ENCODE results near the gene FUT9. TPM values are rescaled to one million over a fixed set of nuclear protein-coding genes. Genes with fewer than 3 reads are reported as not detected.

FUT9 gene
- total RNA-seq, 8 experiments from 2014 or later: 0.03 to 14.1 (median 9.5) TPM

GRCh38 chr6:96156425-96156824 lies 140.7 kb downstream of the FUT9 start:
- Histone ChIP-seq H3K27ac (no peak overlapping the region), H3K4me3 (no peak overlapping the region), H3K4me1 (replicated peaks in 1 of 2) (peaks cover 0 to 9% of the 10 kb centered on the region in 2 donors)
- WGBS, 10 experiments: 0 to 100% (median 88%) methylated on average over 1 to 4 of the region's 4 CpGs; no CpG with 5 or more reads in 1 of the 10 experiments
- ATAC-seq (replicated peaks in 6 of 8): no peak
- in situ Hi-C loops (cut with MboI; ENCODE audit: low pct_unique_long_range_greater_than_20kb in 2 of 9, low sequenced_read_pairs in 9 of 9, unreplicated experiment in 9 of 9): no loop called here

GRCh38 chr6:96157018-96157565 lies 141.3 kb downstream of the FUT9 start:
- WGBS, 10 experiments: 0 to 100% (median 76%) methylated on average over 1 to 3 of the region's 3 CpGs; no CpG with 5 or more reads in 1 of the 10 experiments
- peak in 2 of 8 experiments; percentile 48 to 71 for ATAC-seq (replicated peaks in 6 of 8)
- Histone ChIP-seq H3K4me1 (replicated peaks in 1 of 2) (peaks cover 0 to 9% of the 10 kb centered on the region in 2 donors), H3K27ac (no peak overlapping the region), H3K4me3 (no peak overlapping the region)
- in situ Hi-C loops (cut with MboI; ENCODE audit: low pct_unique_long_range_greater_than_20kb in 2 of 9, low sequenced_read_pairs in 9 of 9, unreplicated experiment in 9 of 9): no loop called here

DNA sequence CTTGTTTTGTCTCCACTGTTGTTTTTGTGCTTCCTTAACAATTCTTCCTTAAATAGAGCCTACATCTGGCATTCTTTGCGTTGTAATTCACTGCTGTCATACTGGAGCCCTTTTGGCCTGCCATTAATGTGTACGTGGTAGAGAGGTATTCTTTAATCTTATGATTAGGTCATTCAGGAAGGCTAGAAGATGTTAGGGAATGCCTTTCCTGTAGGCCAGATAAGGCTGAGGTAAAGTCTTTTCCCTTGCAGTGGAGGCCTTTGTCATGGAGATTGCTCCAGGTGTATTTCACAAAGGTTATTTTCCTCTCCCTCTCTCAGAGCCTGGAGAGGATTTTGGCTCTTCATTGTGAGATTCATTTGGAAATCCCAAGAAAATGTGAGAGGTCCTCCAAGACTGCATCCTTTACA lies 146.9 kb downstream of the FUT9 start:
- no peak overlapping the region for H3K27ac ChIP-seq
- WGBS, 10 experiments: 0 to 52% (median 21%) methylated on average over 1 to 2 of the region's 2 CpGs

DNA sequence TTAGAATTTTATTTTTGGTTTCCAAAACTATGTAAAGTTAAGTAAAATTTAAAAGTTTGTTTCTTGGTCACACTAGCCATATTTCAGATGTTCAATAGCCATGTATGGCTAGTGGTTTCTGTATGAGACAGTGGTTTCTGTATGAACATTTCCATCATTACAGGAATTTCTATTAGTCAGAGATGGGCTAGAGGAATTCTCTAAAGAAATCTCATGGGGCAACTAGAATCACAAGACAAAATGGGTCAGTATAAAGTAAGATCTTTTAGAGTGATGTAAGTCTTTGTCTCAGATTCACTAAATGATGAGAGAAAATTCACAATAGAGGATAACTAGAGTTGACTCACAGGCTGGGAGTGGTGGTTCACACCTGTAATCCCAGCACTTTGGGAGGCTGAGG lies 149.0 kb downstream of the FUT9 start:
- in situ Hi-C loops (cut with MboI; ENCODE audit: low pct_unique_long_range_greater_than_20kb in 2 of 9, low sequenced_read_pairs in 9 of 9, unreplicated experiment in 9 of 9): no loop called here
- Histone ChIP-seq H3K4me1 (replicated peaks in 1 of 2) (no peaks in the 10 kb centered on the region), H3K27ac (no peak overlapping the region), H3K4me3 (no peak overlapping the region)
- ATAC-seq (replicated peaks in 6 of 8): no peak

More for the DNA sequence above, 146.9 kb downstream of the FUT9 start:
- H3K4me3 ChIP-seq: no peak overlapping the region
- in situ Hi-C loops (cut with MboI; ENCODE audit: low pct_unique_long_range_greater_than_20kb in 2 of 9, low sequenced_read_pairs in 9 of 9, unreplicated experiment in 9 of 9): no loop called here
- ATAC-seq (replicated peaks in 6 of 8): no peak
- H3K4me1 ChIP-seq (replicated peaks in 1 of 2): no peaks in the 10 kb centered on the region

- in situ Hi-C loops (cut with MboI; ENCODE audit: low pct_unique_long_range_greater_than_20kb in 2 of 9, low sequenced_read_pairs in 9 of 9, unreplicated experiment in 9 of 9): no loop called here
Observed at GRCh38 chr6:96171112-96171511, 155.3 kb downstream of the FUT9 start.

GRCh38 chr6:96184798-96185197 lies 169.0 kb downstream of the FUT9 start:
- H3K4me3 ChIP-seq: no peak overlapping the region
- no peak overlapping the region for H3K27ac ChIP-seq
- no peak for ATAC-seq (replicated peaks in 6 of 8)
- WGBS, 10 experiments: 0 to 20% (median 0%) methylated on average over 1 to 2 of the region's 2 CpGs
- no peaks in the 10 kb centered on the region for H3K4me1 ChIP-seq (replicated peaks in 1 of 2)
- in situ Hi-C loops (cut with MboI; ENCODE audit: low pct_unique_long_range_greater_than_20kb in 2 of 9, low sequenced_read_pairs in 9 of 9, unreplicated experiment in 9 of 9): no loop called here

More at GRCh38 chr6:96171112-96171511, 155.3 kb downstream of the FUT9 start:
- H3K4me1 ChIP-seq (replicated peaks in 1 of 2): no peaks in the 10 kb centered on the region
- no peak overlapping the region for H3K27ac ChIP-seq
- WGBS, 10 experiments: 0 to 100% (median 60%) methylated on average over 1 to 2 of the region's 2 CpGs; no CpG with 5 or more reads in 3 of the 10 experiments
- no peak for ATAC-seq (replicated peaks in 6 of 8)
- H3K4me3 ChIP-seq: no peak overlapping the region

- in situ Hi-C loops (cut with MboI; ENCODE audit: low pct_unique_long_range_greater_than_20kb in 2 of 9, low sequenced_read_pairs in 9 of 9, unreplicated experiment in 9 of 9): no loop called here
- WGBS, 10 experiments: 0 to 85% (median 57%) methylated on average over 2 of the region's 2 CpGs; no CpG with 5 or more reads in 3 of the 10 experiments
- no peak overlapping the region for H3K27ac ChIP-seq
- H3K4me1 ChIP-seq (replicated peaks in 1 of 2): no peaks in the 10 kb centered on the region
- ATAC-seq (replicated peaks in 6 of 8): no peak
- H3K4me3 ChIP-seq: no peak overlapping the region
Observed at GRCh38 chr6:96186094-96186493, 170.3 kb downstream of the FUT9 start.

GRCh38 chr6:96186516-96187195 lies 170.9 kb downstream of the FUT9 start:
- Histone ChIP-seq H3K27ac (no peak overlapping the region), H3K4me3 (no peak overlapping the region), H3K4me1 (replicated peaks in 1 of 2) (no peaks in the 10 kb centered on the region)
- in situ Hi-C loops (cut with MboI; ENCODE audit: low pct_unique_long_range_greater_than_20kb in 2 of 9, low sequenced_read_pairs in 9 of 9, unreplicated experiment in 9 of 9): no loop called here
- ATAC-seq (replicated peaks in 6 of 8): no peak
- WGBS, 10 experiments: 0 to 100% (median 39%) methylated on average over 1 to 2 of the region's 2 CpGs; no CpG with 5 or more reads in 1 of the 10 experiments

GRCh38 chr6:96194675-96195074 lies 178.9 kb downstream of the FUT9 start:
- Histone ChIP-seq H3K4me3 (no peak overlapping the region), H3K4me1 (replicated peaks in 1 of 2) (no peaks in the 10 kb centered on the region), H3K27ac (no peak overlapping the region)
- no peak for ATAC-seq (replicated peaks in 6 of 8)
- 0 to 75% (median 30%) methylated on average over 1 of the region's 1 CpG; no CpG with 5 or more reads in 3 of the 10 experiments for WGBS, 10 experiments
- in situ Hi-C loops (cut with MboI; ENCODE audit: low pct_unique_long_range_greater_than_20kb in 2 of 9, low sequenced_read_pairs in 9 of 9, unreplicated experiment in 9 of 9): no loop called here

DNA sequence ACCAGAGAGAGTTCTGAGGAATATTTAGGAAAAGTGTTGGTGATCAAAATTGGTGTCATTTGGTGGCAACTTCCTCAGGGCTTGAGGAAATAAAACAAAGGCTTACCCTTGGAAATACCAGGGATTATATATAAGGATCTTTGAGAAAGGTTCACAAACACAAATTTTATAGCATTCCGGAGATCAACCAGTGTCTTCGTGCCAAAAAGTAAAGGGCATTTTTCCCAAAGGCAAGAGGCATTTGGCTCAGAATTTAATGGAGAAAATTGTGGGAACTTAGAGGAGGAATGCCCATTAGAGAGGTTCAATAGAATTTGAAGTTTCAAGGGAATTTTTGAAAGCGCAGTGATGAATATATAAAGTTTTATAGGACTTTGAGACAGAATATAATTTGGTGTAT lies 179.5 kb downstream of the FUT9 start:
- H3K4me3 ChIP-seq: no peak overlapping the region
- ATAC-seq (replicated peaks in 6 of 8): no peak
- H3K27ac ChIP-seq: no peak overlapping the region
- H3K4me1 ChIP-seq (replicated peaks in 1 of 2): no peaks in the 10 kb centered on the region
- in situ Hi-C loops (cut with MboI; ENCODE audit: low pct_unique_long_range_greater_than_20kb in 2 of 9, low sequenced_read_pairs in 9 of 9, unreplicated experiment in 9 of 9): no loop called here
- WGBS, 10 experiments: 13 to 100% (median 78%) methylated on average over 1 to 3 of the region's 3 CpGs; no CpG with 5 or more reads in 1 of the 10 experiments

GRCh38 chr6:96196633-96197032 lies 180.9 kb downstream of the FUT9 start:
- ATAC-seq (replicated peaks in 6 of 8): no peak
- in situ Hi-C loops (cut with MboI; ENCODE audit: low pct_unique_long_range_greater_than_20kb in 2 of 9, low sequenced_read_pairs in 9 of 9, unreplicated experiment in 9 of 9): no loop called here
- H3K27ac ChIP-seq: no peak overlapping the region
- H3K4me1 ChIP-seq (replicated peaks in 1 of 2): no peaks in the 10 kb centered on the region
- WGBS, 10 experiments: 0 to 100% (median 62%) methylated on average over 1 to 3 of the region's 3 CpGs
- H3K4me3 ChIP-seq: no peak overlapping the region

DNA sequence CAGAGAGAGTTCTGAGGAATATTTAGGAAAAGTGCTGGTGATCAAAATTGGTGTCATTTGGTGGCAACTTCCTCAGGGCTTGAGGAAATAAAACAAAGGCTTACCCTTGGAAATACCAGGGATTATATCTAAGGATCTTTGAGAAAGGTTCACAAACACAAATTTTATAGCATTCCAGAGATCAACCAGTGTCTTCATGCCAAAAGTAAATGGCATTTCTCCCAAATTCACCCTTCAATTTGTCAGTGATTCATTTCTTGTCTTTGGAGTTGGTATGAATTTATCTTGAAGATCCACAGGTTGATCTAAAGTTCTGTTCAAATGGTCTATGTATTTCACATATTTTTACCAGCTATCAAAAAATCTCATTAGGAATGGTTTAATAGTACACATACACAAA lies 181.5 kb downstream of the FUT9 start:
- H3K4me1 ChIP-seq (replicated peaks in 1 of 2): no peaks in the 10 kb centered on the region
- no peak overlapping the region for H3K27ac ChIP-seq
- no peak for ATAC-seq (replicated peaks in 6 of 8)
- in situ Hi-C loops (cut with MboI; ENCODE audit: low pct_unique_long_range_greater_than_20kb in 2 of 9, low sequenced_read_pairs in 9 of 9, unreplicated experiment in 9 of 9): no loop called here
- no peak overlapping the region for H3K4me3 ChIP-seq

GRCh38 chr6:96202571-96202970 lies 186.8 kb downstream of the FUT9 start:
- ATAC-seq (replicated peaks in 6 of 8): no peak
- in situ Hi-C loops (cut with MboI; ENCODE audit: low pct_unique_long_range_greater_than_20kb in 2 of 9, low sequenced_read_pairs in 9 of 9, unreplicated experiment in 9 of 9): no loop called here
- Histone ChIP-seq H3K4me1 (replicated peaks in 1 of 2) (no peaks in the 10 kb centered on the region), H3K27ac (no peak overlapping the region), H3K4me3 (no peak overlapping the region)
- WGBS, 10 experiments: 8 to 100% (median 87%) methylated on average over 2 to 6 of the region's 6 CpGs

DNA sequence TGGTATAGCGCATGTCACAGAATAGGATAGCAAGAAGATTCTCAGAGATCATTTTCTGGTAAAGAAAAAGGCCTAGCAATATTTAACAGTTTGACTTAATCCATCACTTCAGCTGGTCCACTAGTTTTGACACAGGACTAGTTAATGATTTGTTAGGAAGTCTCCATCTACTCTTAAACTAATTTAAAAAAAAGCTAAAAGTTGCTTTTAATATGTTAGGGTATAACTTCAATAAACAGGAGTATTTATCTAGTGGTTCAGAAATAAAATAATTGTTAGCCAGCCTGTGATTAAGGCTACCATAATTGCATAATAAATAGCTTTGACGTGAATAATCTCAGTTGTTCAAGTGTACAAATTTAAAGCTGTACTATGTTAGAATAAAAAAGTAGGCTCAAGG lies 195.6 kb downstream of the FUT9 start:
- WGBS, 10 experiments: 5 to 88% (median 64%) methylated on average over 1 to 2 of the region's 2 CpGs; no CpG with 5 or more reads in 1 of the 10 experiments
- ATAC-seq (replicated peaks in 6 of 8): no peak
- Histone ChIP-seq H3K4me3 (no peak overlapping the region), H3K4me1 (replicated peaks in 1 of 2) (no peaks in the 10 kb centered on the region), H3K27ac (no peak overlapping the region)
- in situ Hi-C loops (cut with MboI; ENCODE audit: low pct_unique_long_range_greater_than_20kb in 2 of 9, low sequenced_read_pairs in 9 of 9, unreplicated experiment in 9 of 9): no loop called here
